NT2/D1 (cell line): ENCODE measurements around the gene GHDC.

ENCODE experiments used
- SUZ12 ChIP-seq: IDR thresholded peaks from 2 replicates; pipeline ENCODE4 v1.6.1; 2011; ENCODE audit not compliant: insufficient read length, insufficient read depth; ENCODE audit errors: extremely low read depth
- YY1 ChIP-seq: IDR thresholded peaks from 2 replicates; pipeline ENCODE4 v1.6.1; 2011; ENCODE audit not compliant: insufficient read length, insufficient read depth
- ZNF274 ChIP-seq: IDR thresholded peaks from 2 replicates; pipeline ENCODE4 v1.6.1; 2011; ENCODE audit warnings: mild to moderate bottlenecking, low read depth, low read length

GRCh38 chr17:42159796-42160530 is 34.3 kb downstream of the GHDC start:
- TF ChIP-seq ZNF274, result no peak
- TF ChIP-seq SUZ12, result no peak
- no peak for TF ChIP-seq YY1
